Vein endothelial cell (primary cell): ENCODE data around the gene FRYL. TPM values are rescaled to one million over a fixed set of nuclear protein-coding genes. Genes with fewer than 3 reads are reported as not detected.

ENCODE experiments used
- small RNA-seq: library from RNA; depleted of rRNA; stranded (forward); fragments of <200 nt; gene quantifications from one replicate; pipeline ENCODE3, GENCODE V24; 2012
- total RNA-seq: library from RNA; depleted of rRNA; stranded (reverse); fragments of >200 nt; gene quantifications from 2 replicates; pipeline ENCODE4 v1.2.3, GENCODE V29; 2012

The FRYL gene
- total RNA-seq: 102 and 123 TPM in 2 replicates

DNA sequence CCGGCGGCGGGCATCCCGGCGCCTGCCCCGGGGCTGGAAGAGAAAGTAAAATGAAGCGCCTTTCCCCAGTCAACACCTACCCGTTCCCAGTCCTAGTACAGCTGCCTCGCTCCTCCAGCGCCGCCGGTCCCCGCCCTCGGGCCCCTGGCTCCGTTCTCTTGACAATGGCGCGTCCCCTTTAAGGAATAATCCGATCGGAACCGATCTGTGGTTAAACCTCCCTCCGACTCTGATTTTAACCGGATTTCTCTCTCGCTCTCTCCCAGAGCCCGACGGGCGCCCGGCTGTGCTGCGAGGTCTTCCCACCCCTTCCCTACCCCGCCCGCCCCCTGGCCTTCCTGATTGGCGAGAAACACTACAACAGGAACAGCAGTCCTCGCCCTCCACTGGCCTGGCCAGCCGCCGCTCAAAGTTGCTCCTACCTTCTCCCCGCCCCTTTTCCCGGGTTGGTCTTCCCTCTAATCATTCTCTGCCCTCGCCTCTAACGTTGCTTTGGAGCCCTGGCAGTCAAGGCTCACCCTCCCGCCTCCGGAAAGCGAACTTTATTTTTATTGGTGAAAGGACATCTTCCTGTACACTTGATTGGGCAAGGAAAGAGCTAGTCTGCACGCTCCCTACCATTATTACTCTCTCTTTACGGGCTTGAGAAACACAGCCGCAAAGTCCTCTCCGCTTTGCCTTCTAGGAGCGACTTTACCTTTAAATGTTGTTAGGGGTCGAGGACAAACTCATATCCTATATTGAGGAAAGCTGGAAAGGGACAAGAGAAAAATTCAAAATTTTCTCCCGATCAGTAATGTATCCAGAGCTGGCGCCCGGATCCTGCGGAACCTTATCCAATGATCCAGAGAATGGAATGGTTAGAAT lies at the start of gene FRYL:
Gene FRYL, minus strand, starts transcription at position 282 of the 867 bp plus-strand sequence. CDS start 145,869 bp downstream, outside the sequence.

DNA sequence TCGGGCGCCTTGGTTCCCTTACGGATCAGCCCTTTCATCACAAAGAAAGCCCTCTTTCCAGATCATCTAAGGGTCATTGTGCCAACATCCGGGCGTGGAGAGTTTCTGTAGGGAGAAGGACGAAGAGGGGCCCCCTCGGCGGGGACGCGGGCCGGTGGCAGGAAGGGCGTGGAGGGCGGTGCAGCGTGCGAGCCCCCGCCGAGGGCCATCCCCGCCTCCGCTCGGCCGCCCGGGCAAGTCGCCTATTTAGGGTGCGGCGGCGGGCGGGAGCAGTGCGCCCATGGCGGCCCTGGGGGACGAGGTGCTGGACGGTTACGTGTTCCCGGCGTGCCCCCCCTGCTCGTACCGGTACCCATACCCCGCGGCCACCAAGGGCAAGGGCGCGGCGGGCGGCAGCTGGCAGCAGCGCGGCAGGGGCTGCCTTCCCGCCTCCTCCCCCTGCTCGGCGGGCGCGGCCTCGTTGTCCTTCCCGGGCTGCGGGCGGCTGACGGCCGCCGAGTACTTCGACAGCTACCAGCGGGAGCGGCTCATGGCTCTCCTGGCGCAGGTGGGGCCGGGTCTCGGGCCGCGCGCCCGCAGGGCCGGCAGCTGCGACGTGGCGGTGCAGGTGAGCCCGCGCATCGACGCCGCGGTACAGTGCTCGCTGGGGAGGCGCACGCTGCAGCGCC lies 289.9 kb downstream of the FRYL start, which contains the start of gene ZAR1:
Gene ZAR1, plus strand, starts transcription at position 241 of the 668 bp plus-strand sequence. Its CDS starts 40 bp downstream, at position 281.

DNA sequence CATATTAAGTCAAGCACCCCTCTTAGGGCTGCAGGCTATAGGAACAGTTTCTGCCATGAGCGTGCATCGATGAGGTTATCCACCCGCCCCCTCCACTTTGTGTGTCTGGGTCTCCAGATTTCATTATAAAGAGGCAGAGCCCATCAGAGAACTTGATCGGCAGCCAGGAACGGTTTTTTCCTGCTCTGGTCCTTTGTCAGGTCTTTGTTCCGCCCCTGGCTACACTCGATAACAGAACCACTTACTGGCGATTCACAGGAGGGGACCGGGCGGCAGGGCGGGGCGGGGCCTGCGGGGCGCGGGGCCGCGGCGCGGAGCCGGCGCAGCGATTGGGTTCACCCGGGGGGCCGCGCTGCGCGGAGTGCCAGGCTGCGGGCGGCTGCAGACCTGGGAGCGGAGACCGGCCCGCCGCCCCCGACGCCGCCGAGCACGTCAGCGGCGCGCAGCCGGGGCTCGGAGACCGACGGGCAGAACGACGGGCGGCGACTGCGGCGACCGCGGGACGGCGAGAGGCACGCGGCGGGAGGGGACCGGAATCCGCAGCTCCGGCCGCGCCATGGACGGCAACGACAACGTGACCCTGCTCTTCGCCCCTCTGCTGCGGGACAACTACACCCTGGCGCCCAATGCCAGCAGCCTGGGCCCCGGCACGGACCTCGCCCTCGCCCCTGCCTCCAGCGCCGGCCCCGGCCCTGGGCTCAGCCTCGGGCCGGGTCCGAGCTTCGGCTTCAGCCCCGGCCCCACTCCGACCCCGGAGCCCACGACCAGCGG lies 296.9 kb downstream of the FRYL start, which contains the start of gene SLC10A4:
Gene SLC10A4, plus strand, starts transcription at position 338 of the 771 bp plus-strand sequence. Its CDS starts 219 bp downstream, at position 557.

Small RNA genes within 50 kb of the gene (small RNA-seq; reads per million reads assigned to genes)
- gene RNU5E-3P: not detected

Other genes with a start within 250 kb of the FRYL start
- gene OCIAD1, start 50.8 kb upstream of the FRYL start, total RNA-seq: 78.4 and 86.9 TPM in 2 replicates
- 63.7 and 83.3 TPM in 2 replicates for gene OCIAD2, start 126.5 kb upstream of the FRYL start, total RNA-seq
- not detected in 2 replicates for gene CWH43, start 206.0 kb upstream of the FRYL start, total RNA-seq